WERI-Rb-1 (cell line): ENCODE measurements around the gene ORMDL2.

Source experiments
- DNase-seq: peaks from one replicate; pipeline ENCODE4 v3.0.0-alpha.2; 2020
- H3K27ac ChIP-seq: fragments of 250-450 bp; sonication (Bioruptor Pico); 2 replicates; pipeline ENCODE4 v1.5.1; 2020; ENCODE audit warnings: mild to moderate bottlenecking, moderate library complexity
- H3K27me3 ChIP-seq: fragments of 250-450 bp; sonication (Bioruptor Pico); 2 replicates; pipeline ENCODE4 v1.5.1; 2021; ENCODE audit warnings: mild to moderate bottlenecking, low read depth, moderate library complexity; ENCODE audit not compliant: insufficient read depth, severe bottlenecking
- H3K36me3 ChIP-seq: fragments of 250-450 bp; sonication (Bioruptor Pico); 2 replicates; pipeline ENCODE4 v1.5.1; 2020; ENCODE audit warnings: mild to moderate bottlenecking, moderate library complexity
- H3K4me3 ChIP-seq: 2 replicates; pipeline ENCODE4 v1.5.1; 2011; ENCODE audit warnings: low read depth, mild to moderate bottlenecking, control low read depth, low read length
- H3K9me3 ChIP-seq: fragments of 250-450 bp; sonication (Bioruptor Pico); 2 replicates; pipeline ENCODE4 v1.5.1; 2021; ENCODE audit warnings: mild to moderate bottlenecking, moderate library complexity; ENCODE audit not compliant: severe bottlenecking
- CTCF ChIP-seq: IDR thresholded peaks from 2 replicates; pipeline ENCODE4 v1.5.1; 2011; ENCODE audit warnings: low read depth, mild to moderate bottlenecking, control low read depth, inconsistent platforms, low read length

ORMDL2 gene

GRCh38 chr12:55839345-55840140 lies 21.7 kb downstream of the ORMDL2 start:
- no peak for TF ChIP-seq CTCF
- H3K4me3 ChIP-seq = no peak overlapping the region
- H3K36me3 ChIP-seq = no peaks in the 10 kb centered on the region
- no peak overlapping the region for H3K27ac ChIP-seq
- no peaks in the 10 kb centered on the region for H3K27me3 ChIP-seq
- no peak for DNase-seq
- no peaks in the 10 kb centered on the region for H3K9me3 ChIP-seq

- H3K4me3 ChIP-seq = no peak overlapping the region
- no peak overlapping the region for H3K27ac ChIP-seq
- H3K27me3 ChIP-seq = no peaks in the 10 kb centered on the region
- DNase-seq = no peak
- no peak for TF ChIP-seq CTCF
- no peaks in the 10 kb centered on the region for H3K9me3 ChIP-seq
- no peaks in the 10 kb centered on the region for H3K36me3 ChIP-seq
Observed at GRCh38 chr12:55840581-55841351, 22.9 kb downstream of the ORMDL2 start.

- H3K4me3 ChIP-seq = no peak within 1 kb of the TSS
- no peaks in the 10 kb centered on the region for H3K9me3 ChIP-seq
- TF ChIP-seq CTCF = no peak
- H3K36me3 ChIP-seq = no peaks in the 10 kb centered on the region
- DNase-seq = no peak
- H3K27me3 ChIP-seq = no peaks in the 10 kb centered on the region
- no peak within 1 kb of the TSS for H3K27ac ChIP-seq
Observed at GRCh38 chr12:55842681-55843429, 25.0 kb downstream of the ORMDL2 start, which contains the start of gene MMP19. Gene MMP19 (minus strand): TSS chr12:55842936. CDS start chr12:55842830, 106 bp downstream.

GRCh38 chr12:55843431-55843830 lies 25.6 kb downstream of the ORMDL2 start:
- Histone ChIP-seq H3K9me3 (no peaks in the 10 kb centered on the region), H3K4me3 (no peak overlapping the region), H3K36me3 (no peaks in the 10 kb centered on the region), H3K27ac (no peak overlapping the region), H3K27me3 (no peaks in the 10 kb centered on the region)
- DNase-seq = no peak
- TF ChIP-seq CTCF = no peak

- TF ChIP-seq CTCF = no peak
- DNase-seq = no peak
- Histone ChIP-seq H3K4me3 (no peak overlapping the region), H3K27me3 (no peaks in the 10 kb centered on the region), H3K9me3 (no peaks in the 10 kb centered on the region), H3K36me3 (no peaks in the 10 kb centered on the region), H3K27ac (no peak overlapping the region)
Observed at GRCh38 chr12:55844961-55845360, 27.1 kb downstream of the ORMDL2 start.
